DMS53 (cell line): Measurements from ENCODE around the gene DUSP22.
A peak's percentile ranks its signal among the peaks of the same experiment; 100 is the strongest.

Source experiments
- DNase-seq: peaks from one replicate; lab custom pipeline; 2025; lab: John Stamatoyannopoulos, UW

Gene DUSP22

DNA sequence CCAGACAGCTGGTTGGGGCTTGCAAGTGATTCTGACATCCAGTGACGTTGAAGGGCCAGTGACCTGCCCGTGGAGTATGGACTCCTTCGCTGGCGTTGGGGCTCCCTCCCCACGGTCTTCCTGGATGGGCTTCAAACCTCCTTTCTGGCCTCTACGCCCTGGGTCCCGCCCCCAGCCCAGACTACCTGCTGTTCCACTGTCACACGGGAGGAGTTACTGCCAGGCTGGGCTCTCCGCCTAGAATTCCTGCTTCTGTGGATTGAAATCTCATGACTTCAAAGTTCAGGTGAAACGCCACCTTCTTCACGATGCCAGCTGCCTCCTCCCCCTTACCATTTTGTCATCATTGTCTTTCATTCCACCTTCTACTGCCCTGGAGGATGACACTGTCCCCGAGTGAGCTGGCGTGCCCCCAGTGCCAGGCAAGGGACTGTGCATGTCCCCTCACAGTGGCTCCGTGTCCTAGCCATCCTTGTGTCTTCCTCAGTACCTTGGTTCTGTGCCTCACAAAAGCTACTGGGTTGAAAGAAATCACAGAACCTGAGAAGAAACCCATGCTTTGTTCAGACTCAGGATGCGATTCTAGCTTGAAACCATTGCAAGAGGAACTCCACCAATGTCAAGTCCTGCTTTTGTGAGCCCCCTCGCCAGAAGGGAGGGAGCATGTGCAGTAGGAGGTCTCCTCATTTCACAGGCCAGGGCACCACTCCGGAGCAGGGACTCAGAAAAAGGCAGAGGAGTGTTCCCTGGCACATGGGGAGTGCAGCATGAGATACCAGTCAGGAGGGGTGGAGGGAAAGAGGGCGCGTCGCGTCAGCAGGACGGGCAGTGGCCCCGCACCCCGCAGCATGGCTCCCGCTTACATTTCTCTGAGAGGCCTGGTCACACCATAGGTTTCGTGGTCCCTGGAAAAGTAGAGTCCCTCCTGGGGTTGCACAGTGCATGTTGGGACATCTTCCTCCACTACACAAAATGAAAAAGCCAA, 88.2 kb downstream of the DUSP22 start:
- no peak for DNase-seq

DNA sequence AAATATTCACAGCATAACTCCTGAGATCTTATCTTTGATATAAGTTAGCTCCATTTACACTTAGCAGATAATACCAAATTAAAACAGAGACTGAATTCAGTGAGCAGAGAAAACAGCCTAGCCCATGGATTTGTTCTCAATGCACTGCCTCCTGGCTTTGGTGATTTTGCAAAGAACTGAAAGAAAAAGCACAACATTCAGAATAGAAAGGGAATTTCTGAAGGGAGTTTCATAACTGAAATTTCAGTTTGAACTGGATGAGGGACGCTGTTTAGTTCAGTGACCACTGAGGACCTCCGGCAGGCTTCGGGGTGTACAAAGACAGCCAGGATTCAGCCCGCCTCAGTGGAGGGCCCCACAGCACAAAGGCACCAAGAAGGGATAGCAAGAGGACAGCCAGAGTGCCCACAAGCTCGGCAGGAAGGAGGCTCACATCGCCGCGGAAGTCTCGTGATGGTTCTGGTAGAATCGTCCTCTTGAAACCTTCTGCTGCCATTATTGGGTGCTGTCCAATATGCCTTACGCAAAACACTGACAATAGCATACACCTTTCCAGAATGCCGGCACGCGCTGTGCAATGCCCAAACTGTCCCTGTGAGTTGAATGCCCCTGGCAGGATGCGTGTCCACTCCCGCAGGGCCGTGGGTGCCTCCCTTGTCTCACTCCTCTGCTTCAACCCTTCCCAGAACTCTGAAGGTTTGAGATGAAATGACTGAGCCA, 89.6 kb downstream of the DUSP22 start:
- no peak for DNase-seq

DNA sequence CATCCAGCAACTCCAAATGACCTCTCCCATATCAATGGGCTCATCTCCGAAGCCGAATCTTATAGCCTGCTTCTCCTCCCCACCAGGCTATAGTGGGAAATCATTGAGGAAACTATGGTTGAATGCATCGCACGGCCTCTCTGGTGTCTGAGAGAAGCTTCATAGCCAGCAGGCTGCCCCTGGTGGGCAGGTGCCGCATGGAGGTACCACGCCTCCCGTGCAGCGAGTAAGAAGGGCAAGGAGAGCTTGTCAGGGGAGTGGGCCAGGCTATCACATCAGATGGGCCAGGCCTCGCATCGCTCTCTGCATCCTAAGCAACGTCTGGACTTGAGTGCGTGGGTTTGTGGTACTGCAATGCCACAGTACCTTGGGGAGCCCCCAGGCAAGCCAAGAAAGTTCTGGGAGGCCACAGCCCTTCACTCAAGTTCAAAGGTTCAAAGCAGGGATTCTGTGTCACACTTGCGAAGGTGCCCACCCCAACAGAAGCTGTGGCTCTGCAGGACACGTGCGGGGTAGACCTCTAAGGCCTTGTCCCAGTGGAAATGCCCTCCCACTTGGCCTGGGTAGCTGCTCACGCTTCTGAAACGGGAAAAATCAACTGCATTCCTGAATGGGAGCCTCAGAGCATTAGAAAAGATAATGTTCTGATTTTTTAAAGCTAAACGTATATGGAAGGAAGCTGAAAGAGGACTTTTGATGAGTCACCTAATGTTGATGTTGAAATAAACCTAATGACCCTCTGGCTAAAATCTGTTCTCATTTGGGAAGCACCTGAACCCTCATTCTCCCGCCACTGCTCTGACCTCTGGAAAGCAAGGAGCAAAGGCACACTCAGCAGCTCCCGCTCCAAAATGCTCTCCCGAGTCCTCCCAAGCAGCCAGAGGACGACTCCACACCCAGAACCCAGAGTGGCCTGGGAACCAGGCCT, 90.9 kb downstream of the DUSP22 start:
- peak; percentile 7 for DNase-seq

DNA sequence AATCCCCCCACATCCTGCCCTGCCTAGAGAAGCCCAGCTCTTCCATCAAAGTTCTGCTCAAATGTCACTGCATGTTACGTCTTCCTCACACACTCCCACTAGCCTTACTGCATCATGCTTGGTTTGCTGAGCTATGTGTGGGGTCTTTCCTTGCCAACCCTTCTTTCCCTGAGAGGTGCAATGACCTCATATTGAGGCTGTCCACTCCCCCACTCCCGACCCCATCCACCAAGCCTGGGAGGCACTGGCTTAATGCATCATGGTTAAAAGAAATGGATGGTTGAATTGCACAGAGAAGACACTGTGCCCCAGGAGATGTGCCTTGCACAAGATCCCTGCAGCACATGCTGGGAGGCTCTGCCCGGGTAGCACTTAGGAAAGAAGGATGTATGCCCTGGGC, 91.6 kb downstream of the DUSP22 start:
- no peak for DNase-seq

DNA sequence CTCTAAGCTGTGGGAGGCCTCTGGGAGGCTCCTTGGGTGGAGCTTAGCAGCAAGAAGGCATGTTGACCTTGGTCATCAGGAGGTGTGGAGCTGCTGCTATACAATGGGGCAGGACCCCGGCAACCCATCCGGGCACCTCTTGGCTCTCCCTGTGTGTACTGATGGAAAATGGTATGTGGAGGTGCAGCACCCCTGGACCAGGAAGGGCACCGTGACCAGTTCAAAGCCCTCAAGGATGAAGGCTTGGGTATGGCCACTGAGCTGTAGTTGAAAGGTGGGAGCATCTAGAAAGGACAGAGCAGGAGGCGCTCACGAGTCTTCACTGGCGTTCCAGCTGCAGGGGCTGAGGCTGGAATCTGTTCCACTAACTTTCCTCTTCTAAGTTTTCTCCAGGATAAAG, 92.6 kb downstream of the DUSP22 start:
- DNase-seq = no peak

DNA sequence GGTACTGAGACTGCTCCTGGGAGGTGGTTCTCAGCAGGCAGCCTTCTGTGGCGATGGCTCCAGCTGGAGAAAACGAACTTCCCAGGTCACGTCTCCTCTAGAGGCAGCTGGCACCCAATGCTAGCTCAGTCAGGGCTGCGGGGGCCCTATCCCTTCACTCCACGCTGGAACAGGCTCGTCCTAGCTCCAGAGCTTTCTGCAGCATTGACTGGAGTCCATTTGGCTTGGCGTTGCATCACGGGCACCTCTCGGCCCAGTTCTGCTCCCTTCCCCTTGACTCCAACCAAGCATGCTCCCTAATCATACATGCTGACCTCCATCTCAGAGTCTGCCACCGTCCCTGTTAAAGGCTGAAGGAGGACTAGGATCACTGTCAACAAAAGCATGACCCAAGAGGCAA, 93.3 kb downstream of the DUSP22 start:
- no peak for DNase-seq

DNA sequence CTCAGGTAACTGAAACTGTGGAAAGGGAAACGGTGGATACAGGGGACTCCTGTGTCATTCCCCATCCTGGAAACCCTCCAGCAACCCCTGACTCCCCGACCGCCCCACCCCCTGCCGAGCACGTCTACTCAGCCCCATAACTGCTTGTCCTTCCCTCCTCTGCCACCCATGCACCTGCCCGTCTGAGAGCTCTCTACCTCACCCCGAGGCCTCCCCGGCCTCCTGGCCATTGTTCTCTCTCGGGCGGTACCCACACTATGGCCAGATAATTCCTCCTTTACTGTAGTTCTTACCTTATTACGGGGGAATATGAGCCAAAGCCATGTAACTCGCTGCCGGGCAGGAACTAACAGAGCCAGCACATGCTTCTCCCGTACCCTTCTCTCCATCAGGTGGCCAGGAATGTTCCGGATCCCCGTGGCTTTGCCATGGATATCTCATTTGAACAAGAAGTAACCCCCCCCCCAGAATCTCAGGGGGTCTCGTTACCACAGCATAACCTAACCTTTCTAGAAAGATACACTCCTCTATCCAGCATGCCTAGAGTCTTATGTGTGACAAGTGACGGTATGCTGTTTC, 94.5 kb downstream of the DUSP22 start:
- no peak for DNase-seq

DNA sequence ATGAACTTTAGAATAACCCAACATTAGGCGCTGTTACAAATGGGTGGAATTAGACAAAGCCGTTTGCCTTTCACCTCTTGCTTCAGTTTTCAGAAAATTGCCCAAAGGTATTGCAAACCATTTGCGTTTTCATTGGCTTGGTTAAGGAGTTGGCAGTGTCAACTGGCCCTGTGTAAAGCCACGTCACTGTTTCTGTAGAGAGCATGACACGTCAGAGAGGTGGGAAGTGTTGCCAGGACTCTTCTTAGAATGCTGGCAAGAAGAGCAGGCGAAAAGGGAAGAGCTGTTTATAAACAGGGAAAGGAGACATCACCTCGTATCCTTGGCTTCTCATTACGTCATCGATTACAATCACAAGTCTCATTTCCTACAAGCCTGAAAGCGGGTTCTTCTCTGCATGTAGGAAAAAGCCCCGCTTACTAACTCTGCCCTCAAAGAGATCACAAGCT, 95.0 kb downstream of the DUSP22 start:
- peak; percentile 15 for DNase-seq

DNA sequence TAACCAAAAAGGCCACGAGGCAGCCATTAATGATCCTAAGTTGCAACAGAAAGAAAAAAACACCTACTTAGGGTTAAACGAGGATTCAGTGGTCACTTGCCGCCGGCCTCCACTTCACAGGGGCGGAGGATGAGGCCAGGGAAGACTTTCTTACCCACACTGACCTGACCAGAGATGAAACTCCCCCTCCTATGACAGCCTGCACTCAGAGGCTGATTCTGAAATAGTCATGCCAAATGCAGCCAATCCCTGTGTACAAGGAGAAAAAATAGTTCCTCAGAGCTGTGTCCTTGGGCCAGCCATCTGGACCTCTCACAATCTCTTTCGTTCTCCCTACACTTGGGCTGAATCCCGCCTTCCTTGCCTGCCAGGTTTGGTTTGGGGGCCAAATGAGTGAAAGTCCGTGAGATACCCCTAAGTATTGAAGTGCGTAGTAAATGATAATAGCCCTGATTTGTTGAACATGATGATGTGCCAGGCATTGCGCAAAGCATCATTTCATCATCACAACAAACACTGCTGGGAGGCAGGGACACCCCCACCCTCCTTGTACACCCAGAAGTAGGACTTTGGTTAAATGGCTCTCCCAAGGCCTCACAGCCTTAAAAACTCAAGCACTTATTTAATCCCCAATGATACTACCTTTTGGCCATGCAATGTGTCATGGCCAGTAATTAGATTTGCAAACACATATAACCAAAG, 96.1 kb downstream of the DUSP22 start:
- DNase-seq = no peak

DNA sequence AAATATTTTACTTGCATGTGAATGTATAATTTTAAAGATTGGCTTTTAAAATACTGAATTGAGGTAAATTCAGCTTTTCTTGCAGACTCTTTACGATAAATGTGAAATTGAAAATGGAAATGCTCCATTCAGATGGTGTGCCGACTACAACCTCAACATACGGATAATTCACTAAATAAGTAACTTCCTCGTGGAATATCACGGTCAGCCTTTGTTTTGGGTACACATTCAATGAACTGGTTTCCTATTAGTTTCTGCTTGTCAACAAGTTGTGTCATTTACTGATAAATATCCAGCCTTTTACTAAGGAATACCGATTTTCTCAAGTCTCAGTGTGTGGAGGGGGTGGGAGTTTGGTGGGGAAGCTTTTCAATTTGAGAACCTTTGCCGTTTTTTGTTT, 96.9 kb downstream of the DUSP22 start:
- DNase-seq = no peak

DNA sequence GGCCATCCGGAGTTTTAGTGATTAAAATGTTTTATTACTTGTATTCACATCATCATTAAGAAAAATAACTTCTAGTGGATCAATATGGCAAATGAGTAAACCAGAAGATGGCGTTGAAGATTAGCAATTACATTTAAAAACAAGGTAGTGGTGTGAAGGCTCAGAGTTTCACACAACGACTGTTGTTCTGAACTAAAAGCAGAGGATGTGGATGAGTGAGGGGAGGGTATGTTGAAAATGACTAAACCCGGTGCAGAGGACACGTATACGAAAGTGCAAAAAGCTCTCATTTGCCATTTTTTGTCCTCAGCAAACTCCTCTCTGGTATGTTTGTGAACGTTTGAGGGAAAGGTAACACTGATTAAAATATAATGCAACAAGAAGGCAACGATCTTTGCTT, 97.3 kb downstream of the DUSP22 start:
- no peak for DNase-seq

DNA sequence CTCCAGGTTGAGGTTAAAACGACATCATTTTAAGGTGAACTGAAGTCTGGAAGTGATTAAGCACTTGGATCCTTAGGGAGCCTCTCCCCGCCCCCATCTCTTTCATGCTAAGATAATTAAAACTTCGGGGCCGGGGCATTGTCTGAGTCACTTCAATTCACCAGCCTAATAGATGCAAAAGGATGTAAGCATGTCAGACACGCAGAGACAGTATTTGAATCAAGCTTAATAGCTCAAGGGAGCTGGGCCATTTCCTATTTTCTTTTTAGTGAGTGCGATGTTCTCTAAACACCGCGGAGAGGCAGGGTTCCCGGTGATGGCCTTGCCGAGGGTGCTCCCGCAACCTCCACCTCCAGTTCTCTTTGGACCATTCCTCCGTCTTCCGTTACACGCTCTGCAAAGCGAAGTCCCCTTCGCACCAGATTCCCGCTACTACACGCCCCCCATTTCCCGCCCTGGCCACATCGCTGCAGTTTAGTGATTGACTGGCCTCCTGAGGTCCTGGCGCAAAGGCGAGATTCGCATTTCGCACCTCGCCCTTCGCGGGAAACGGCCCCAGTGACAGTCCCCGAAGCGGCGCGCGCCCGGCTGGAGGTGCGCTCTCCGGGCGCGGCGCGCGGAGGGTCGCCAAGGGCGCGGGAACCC, 98.7 kb downstream of the DUSP22 start:
- DNase-seq = no peak

DNA sequence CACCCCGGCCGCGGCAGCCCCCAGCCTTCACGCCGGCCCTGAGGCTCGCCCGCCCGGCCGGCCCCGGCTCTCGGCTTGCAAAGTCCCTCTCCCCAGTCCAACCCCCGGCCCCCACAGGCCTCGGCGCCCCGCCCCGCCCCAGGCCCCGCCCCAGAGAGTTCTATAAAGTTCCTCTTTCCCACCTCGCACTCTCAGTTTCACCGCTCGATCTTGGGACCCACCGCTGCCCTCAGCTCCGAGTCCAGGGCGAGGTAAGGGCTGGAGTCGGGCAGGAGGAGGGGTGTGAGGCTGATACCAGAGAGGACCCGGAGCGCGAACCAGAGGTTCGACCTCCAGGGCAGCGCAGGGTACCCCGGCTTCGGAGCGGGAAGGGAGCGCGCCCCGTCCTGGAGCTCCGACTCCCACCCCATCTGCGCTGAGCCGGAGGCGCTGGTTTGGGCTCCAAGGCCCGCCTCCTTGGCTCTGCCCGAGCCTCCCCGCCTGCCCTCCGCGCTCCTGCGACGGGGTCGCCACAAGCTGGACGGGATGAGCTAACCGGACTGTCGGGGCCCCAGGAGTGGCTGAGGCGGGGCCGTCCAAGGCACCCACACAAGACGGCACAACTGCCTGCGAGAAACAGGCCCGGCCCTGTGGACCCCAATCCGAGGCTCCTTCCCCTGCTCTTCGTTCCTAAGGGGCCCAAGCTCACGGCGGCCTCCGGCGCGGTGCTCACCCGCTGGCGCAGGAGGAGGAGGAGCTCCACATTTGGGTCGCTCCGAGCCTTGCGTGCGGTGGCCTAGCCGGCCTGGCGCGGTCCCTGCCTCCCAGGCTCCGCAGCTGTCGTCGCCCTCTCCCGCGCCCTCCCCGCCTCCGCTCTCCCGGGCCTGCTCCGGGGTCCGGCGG, 99.5 kb downstream of the DUSP22 start, which contains the start of gene IRF4:
Gene IRF4, plus strand, starts transcription at position 194 of the 882 bp plus-strand sequence. CDS start 1,401 bp downstream, outside the sequence.
- no peak for DNase-seq

DNA sequence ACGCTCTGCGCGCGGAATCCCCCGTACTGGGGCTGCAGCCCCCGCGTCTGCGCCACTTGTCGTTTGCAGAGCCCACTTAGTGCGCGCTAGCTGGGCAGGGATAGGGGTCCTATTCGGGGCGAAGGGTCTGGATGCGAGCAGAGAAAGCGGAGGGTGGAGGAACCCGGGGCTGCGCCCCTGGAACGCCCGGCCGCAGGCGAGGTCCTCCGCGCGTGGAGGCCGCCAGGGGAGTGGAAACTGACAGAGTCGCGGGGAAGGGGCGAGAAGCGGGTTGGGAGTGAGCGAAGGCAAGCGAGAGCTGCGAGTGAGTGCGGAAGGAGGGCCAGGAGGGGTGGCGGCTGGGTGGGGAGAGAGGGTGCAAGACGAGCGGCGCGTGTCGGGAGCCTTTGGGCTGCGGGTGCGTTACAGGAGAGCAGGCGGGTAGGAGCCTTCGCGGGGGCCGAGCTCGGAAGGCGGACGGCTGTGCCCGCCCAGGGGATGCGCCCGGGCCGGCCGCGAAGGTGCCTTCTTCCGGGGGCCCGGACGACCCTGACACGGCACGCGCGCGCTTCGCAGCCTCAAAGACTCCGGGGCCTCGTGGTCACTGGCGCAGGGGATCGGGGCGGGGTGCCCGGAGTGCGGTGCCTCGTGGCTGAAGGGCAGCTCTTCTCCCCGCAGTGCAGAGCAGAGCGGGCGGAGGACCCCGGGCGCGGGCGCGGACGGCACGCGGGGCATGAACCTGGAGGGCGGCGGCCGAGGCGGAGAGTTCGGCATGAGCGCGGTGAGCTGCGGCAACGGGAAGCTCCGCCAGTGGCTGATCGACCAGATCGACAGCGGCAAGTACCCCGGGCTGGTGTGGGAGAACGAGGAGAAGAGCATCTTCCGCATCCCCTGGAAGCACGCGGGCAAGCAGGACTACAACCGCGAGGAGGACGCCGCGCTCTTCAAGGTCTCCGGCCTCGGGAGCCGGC, 100.4 kb downstream of the DUSP22 start:
- DNase-seq = no peak

DNA sequence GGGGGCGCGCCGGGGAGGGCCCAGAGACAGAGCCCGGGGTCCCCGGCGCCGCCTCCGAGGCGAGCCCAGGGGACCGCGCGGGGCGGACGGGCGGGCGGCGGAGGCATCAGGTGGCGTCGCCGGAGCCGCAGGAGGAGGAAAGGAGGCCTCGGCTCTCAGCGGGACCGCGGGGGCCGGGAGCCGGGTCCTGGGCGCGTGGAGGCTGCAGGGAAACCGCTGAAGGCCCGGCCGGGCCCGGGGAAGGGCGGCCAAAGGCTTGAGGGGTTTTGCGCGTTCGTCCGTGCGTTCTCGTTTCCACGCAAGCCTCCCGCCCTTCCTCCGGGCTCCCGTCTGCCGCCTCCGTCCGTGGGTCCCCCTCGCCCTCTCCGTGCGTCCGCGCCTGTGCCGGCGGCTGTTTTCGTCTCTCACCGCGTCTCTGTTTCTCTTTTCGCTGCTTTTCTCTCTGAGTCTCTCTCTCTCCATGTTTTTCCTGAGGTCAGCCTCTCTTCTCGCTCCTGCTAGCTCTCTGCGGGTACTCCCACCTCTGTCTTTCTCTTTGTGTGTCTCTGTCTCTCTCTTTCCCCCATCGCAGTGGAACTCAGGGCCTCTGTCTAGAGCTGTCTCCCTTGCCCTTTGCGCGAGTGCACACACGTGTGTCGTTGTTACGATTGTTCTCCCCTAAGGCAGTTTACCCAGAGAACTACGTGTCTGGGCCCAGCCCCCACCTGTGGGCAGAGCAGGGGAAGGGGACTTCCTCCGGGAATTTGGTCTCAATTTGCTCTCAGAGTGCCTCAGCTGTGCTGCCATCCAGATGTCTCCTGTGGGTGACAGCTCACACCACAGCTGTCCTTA, 101.3 kb downstream of the DUSP22 start:
- no peak for DNase-seq

DNA sequence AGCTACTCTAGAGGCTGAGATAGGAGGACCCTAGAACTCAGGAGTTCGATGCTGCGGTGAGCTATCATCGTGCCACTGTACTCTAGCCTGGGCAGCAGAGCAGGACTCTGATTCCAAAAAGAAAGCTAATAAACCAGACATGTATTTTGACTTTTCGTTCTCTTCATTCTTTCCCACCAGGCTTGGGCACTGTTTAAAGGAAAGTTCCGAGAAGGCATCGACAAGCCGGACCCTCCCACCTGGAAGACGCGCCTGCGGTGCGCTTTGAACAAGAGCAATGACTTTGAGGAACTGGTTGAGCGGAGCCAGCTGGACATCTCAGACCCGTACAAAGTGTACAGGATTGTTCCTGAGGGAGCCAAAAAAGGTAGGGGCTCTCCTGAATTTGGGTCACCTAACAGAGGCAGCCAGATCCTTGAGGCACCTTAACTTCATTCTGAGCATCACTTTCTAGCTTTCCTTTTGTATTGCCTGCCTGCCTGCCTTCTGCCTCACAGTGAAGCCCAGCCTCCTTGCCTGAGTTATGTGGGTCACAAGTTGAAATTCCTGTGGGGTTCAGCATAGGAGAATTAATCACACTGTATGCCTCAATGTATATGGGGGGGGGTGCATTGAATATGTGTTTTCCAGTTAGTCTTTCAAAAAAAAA, 102.5 kb downstream of the DUSP22 start:
- no peak for DNase-seq
